ENCODE results near the gene COCH. TPM values are rescaled to one million over a fixed set of nuclear protein-coding genes. Genes with fewer than 3 reads are reported as not detected.
A peak's percentile ranks its signal among the peaks of the same experiment; 100 is the strongest.

The COCH gene
- total and polyA plus RNA-seq, 2 donors from 2014 or later = 1.6 to 1.8 TPM

GRCh38 chr14:30908826-30909225 is 34.5 kb downstream of the COCH start:
- H3K4me1 ChIP-seq (ENCODE audit: control insufficient read depth in 2 of 3, insufficient read depth in 2 of 3, low read depth in 1 of 3, low read length in 3 of 3) = no peaks in the 10 kb centered on the region
- no peak overlapping the region for H3K4me3 ChIP-seq (ENCODE audit: low read length in 3 of 3)
- FAIRE-seq (no peak), DNase-seq (no peak)
- no peaks in the 10 kb centered on the region for H3K27me3 ChIP-seq (ENCODE audit: control insufficient read depth, insufficient read depth, low read length)
- H3K9ac ChIP-seq (ENCODE audit: low read length in 3 of 3) = no peak overlapping the region
- H3K36me3 ChIP-seq (ENCODE audit: control insufficient read depth in 2 of 3, insufficient read depth in 3 of 3, low read length in 3 of 3) = peaks cover 8 to 34% (median 9%) of the 10 kb centered on the region in 3 donors
- H3K9me3 ChIP-seq (ENCODE audit: control insufficient read depth in 2 of 3, insufficient read depth in 1 of 3, low read length in 3 of 3) = no peaks in the 10 kb centered on the region
- no peak overlapping the region for H3K27ac ChIP-seq (ENCODE audit: low read depth in 2 of 2, low read length in 2 of 2)
- no peak for TF ChIP-seq CTCF (IDR thresholded peaks at IDR 0.05; ENCODE audit: borderline replicate concordance, extremely low read depth, insufficient read depth)
- intact Hi-C loops (cut with DNase I) = no loop called here

- Histone ChIP-seq H3K4me1 (ENCODE audit: control insufficient read depth in 2 of 3, insufficient read depth in 2 of 3, low read depth in 1 of 3, low read length in 3 of 3) (no peaks in the 10 kb centered on the region), H3K4me3 (ENCODE audit: low read length in 3 of 3) (no peak overlapping the region), H3K27ac (ENCODE audit: low read depth in 2 of 2, low read length in 2 of 2) (no peak overlapping the region), H3K9ac (ENCODE audit: low read length in 3 of 3) (no peak overlapping the region), H3K9me3 (ENCODE audit: control insufficient read depth in 2 of 3, insufficient read depth in 1 of 3, low read length in 3 of 3) (no peaks in the 10 kb centered on the region), H3K36me3 (ENCODE audit: control insufficient read depth in 2 of 3, insufficient read depth in 3 of 3, low read length in 3 of 3) (peaks cover 5 to 19% (median 6%) of the 10 kb centered on the region in 3 donors), H3K27me3 (ENCODE audit: control insufficient read depth, insufficient read depth, low read length) (no peaks in the 10 kb centered on the region)
- FAIRE-seq = peak; percentile 37
- DNase-seq = no peak
- no peak for TF ChIP-seq CTCF (IDR thresholded peaks at IDR 0.05; ENCODE audit: borderline replicate concordance, extremely low read depth, insufficient read depth)
- intact Hi-C loops (cut with DNase I) = no loop called here
Measured at GRCh38 chr14:30914812-30915211, 40.5 kb downstream of the COCH start.

- H3K4me3 ChIP-seq (ENCODE audit: low read length in 3 of 3) = no peak overlapping the region
- TF ChIP-seq CTCF (IDR thresholded peaks at IDR 0.05; ENCODE audit: borderline replicate concordance, extremely low read depth, insufficient read depth) = no peak
- H3K36me3 ChIP-seq (ENCODE audit: control insufficient read depth in 2 of 3, insufficient read depth in 3 of 3, low read length in 3 of 3) = peaks cover 5 to 13% (median 6%) of the 10 kb centered on the region in 3 donors
- no peaks in the 10 kb centered on the region for H3K4me1 ChIP-seq (ENCODE audit: control insufficient read depth in 2 of 3, insufficient read depth in 2 of 3, low read depth in 1 of 3, low read length in 3 of 3)
- H3K27ac ChIP-seq (ENCODE audit: low read depth in 2 of 2, low read length in 2 of 2) = no peak overlapping the region
- no peak overlapping the region for H3K9ac ChIP-seq (ENCODE audit: low read length in 3 of 3)
- peak; percentile 21 for FAIRE-seq
- H3K27me3 ChIP-seq (ENCODE audit: control insufficient read depth, insufficient read depth, low read length) = no peaks in the 10 kb centered on the region
- no peak for DNase-seq
- no peaks in the 10 kb centered on the region for H3K9me3 ChIP-seq (ENCODE audit: control insufficient read depth in 2 of 3, insufficient read depth in 1 of 3, low read length in 3 of 3)
- intact Hi-C loops (cut with DNase I) = no loop called here
Measured at GRCh38 chr14:30915596-30915995, 41.2 kb downstream of the COCH start.

- H3K4me3 ChIP-seq (ENCODE audit: low read length in 3 of 3) = no peak overlapping the region
- H3K27ac ChIP-seq (ENCODE audit: low read depth in 2 of 2, low read length in 2 of 2) = no peak overlapping the region
- no peaks in the 10 kb centered on the region for H3K4me1 ChIP-seq (ENCODE audit: control insufficient read depth in 2 of 3, insufficient read depth in 2 of 3, low read depth in 1 of 3, low read length in 3 of 3)
- no peaks in the 10 kb centered on the region for H3K27me3 ChIP-seq (ENCODE audit: control insufficient read depth, insufficient read depth, low read length)
- H3K36me3 ChIP-seq (ENCODE audit: control insufficient read depth in 2 of 3, insufficient read depth in 3 of 3, low read length in 3 of 3) = peaks cover 0 to 2% (median 2%) of the 10 kb centered on the region in 3 donors
- no peak overlapping the region for H3K9ac ChIP-seq (ENCODE audit: low read length in 3 of 3)
- intact Hi-C loops (cut with DNase I) = no loop called here
- FAIRE-seq (no peak), DNase-seq (no peak)
- no peaks in the 10 kb centered on the region for H3K9me3 ChIP-seq (ENCODE audit: control insufficient read depth in 2 of 3, insufficient read depth in 1 of 3, low read length in 3 of 3)
- no peak for TF ChIP-seq CTCF (IDR thresholded peaks at IDR 0.05; ENCODE audit: borderline replicate concordance, extremely low read depth, insufficient read depth)
Measured at GRCh38 chr14:30921305-30921704, 46.9 kb downstream of the COCH start.
